HepG2 (cell line): ENCODE measurements around the gene TSC22D4. TPM values are rescaled to one million over a fixed set of nuclear protein-coding genes. Genes with fewer than 3 reads are reported as not detected.
A peak's percentile ranks its signal among the peaks of the same experiment; 100 is the strongest.

Source experiments
- ATAC-seq: fragments of 200-7000 bp; cut with Tn5 transposase; 3 replicates; pipeline ENCODE4 v1.9.1; 2020; ENCODE audit warnings: mild to moderate bottlenecking, moderate library complexity
- BruUV-seq: library from RNA; stranded (reverse); fragments of 400-500 nt; replicated peaks from 2 replicates; lab custom pipeline; 2021; lab: Mats Ljungman, UMichigan
- CTCF ChIA-PET: fragments of 300-600 bp; formaldehyde crosslinking; extraction: SDS; loops from one replicate; lab custom pipeline; 2021; ENCODE audit warnings: low total read pairs, inconsistent platforms, low intra/inter-chr PET ratio; lab: Yijun Ruan, JAX
- POLR2A ChIA-PET: fragments of 350-600 bp; sonication (Branson Sonifier 250); formaldehyde crosslinking; loops from one replicate; lab custom pipeline; 2020; ENCODE audit warnings: antibody characterized with exemption, inconsistent platforms; lab: Yijun Ruan, JAX
- DNase-seq: peaks from one replicate; pipeline ENCODE4 v3.0.0-alpha.2; 2015; ENCODE audit warnings: low spot score
- FAIRE-seq: peaks from 3 replicates; lab custom pipeline; 2011; peaks lifted over from hg19 to GRCh38; lab: Jason Lieb, UNC
- H2AFZ ChIP-seq: one replicate; pipeline ENCODE4 v1.6.1; 2011; ENCODE audit warnings: low read length, inconsistent platforms
- H3K27ac ChIP-seq: fragments of 300-600 bp; 3 replicates; pipeline ENCODE4 v1.8.0; 2011; ENCODE audit warnings: mixed run types, mild to moderate bottlenecking, mixed read lengths, low read length, inconsistent platforms; ENCODE audit not compliant: insufficient read depth; ENCODE audit errors: extremely low read length
- H3K27me3 ChIP-seq, 2 experiments: fragments of 200-600 bp in 1 of 2; 2 replicates in 1 of 2; 3 replicates in 1 of 2; pipeline versions ENCODE4 v1.6.0 to v1.8.0; 2011; ENCODE audit warnings: low read length in 2 of 2, mild to moderate bottlenecking in 2 of 2, moderate library complexity in 2 of 2, inconsistent platforms in 1 of 2; ENCODE audit not compliant: insufficient read depth in 2 of 2, control insufficient read depth in 1 of 2
- H3K36me3 ChIP-seq, 2 experiments: fragments of 200-600 bp in 1 of 2; replicated peaks in 1 of 2; 2 replicates in 1 of 2; 3 replicates in 1 of 2; pipeline versions ENCODE4 v1.5.1 to v1.8.0; 2011; ENCODE audit warnings: low read length in 2 of 2, inconsistent platforms in 1 of 2; ENCODE audit not compliant: insufficient read depth in 2 of 2, control insufficient read depth in 1 of 2
- H3K4me1 ChIP-seq: 2 replicates; pipeline ENCODE4 v1.5.1; 2012; ENCODE audit warnings: low read length, inconsistent platforms; ENCODE audit not compliant: insufficient read depth
- H3K4me2 ChIP-seq: 2 replicates; pipeline ENCODE4 v1.6.0; 2011; ENCODE audit warnings: low read depth, low read length, inconsistent platforms
- H3K4me3 ChIP-seq, 3 experiments: fragments of 200-600 bp in 1 of 3; sonication (generic), shearing (Covaris generic) in 1 of 3; replicated peaks in 1 of 3; 2 replicates each; pipeline ENCODE4 v1.5.1; 2011 to 2016; ENCODE audit warnings: low read length in 3 of 3, inconsistent platforms in 2 of 3, low read depth in 2 of 3, mild to moderate bottlenecking in 2 of 3, control low read depth in 1 of 3, mixed read lengths in 1 of 3; ENCODE audit not compliant: insufficient read depth in 1 of 3
- H3K79me2 ChIP-seq: one replicate; pipeline ENCODE4 v1.6.1; 2011; ENCODE audit warnings: low read length, inconsistent platforms; ENCODE audit not compliant: insufficient read depth
- H3K9ac ChIP-seq: 2 replicates; pipeline ENCODE4 v1.6.0; 2011; ENCODE audit warnings: mild to moderate bottlenecking, low read depth, low read length, inconsistent platforms; ENCODE audit not compliant: insufficient read depth
- H3K9me3 ChIP-seq: 2 replicates; pipeline ENCODE4 v1.5.1; 2012; ENCODE audit warnings: mild to moderate bottlenecking, low read length
- H4K20me1 ChIP-seq: 2 replicates; pipeline ENCODE4 v1.6.0; 2011; ENCODE audit warnings: inconsistent platforms, mild to moderate bottlenecking, low read length, moderate library complexity; ENCODE audit not compliant: insufficient read depth
- TCF12 ChIP-seq, 2 experiments: fragments of 450-650 bp in 1 of 2; sonication (generic) in 1 of 2; formaldehyde crosslinking in 1 of 2; IDR thresholded peaks; 2 replicates each; pipeline versions ENCODE4 v1.6.1 to v1.8.0; 2017 to 2022; ENCODE audit warnings: antibody characterized with exemption in 1 of 2, mild to moderate bottlenecking in 1 of 2, missing genetic modification reagents in 1 of 2, moderate library complexity in 1 of 2
- WGBS: methylation state at CpG from one replicate; pipeline ENCODE4 v1.1.6; 2017; ENCODE audit warnings: low lambda C conversion rate; 5-methylcytosine and 5-hydroxymethylcytosine counted together
- in situ Hi-C: cut with HindIII; loops from 2 replicates; pipeline ENCODE4 v1.10.0; 2017; ENCODE audit warnings: low pct_unique_long_range_greater_than_20kb; ENCODE audit not compliant: extremely low pct_ligation_motif_present
- intact Hi-C: fragments of 100-400 bp; cut with micrococcal nuclease; formaldehyde crosslinking; loops from one replicate; pipeline ENCODE4 v1.10.0; 2022; ENCODE audit not compliant: unreplicated experiment
- polyA plus RNA-seq, 8 experiments: library from polyadenylated mRNA; depleted of rRNA in 3 of 8; stranded (reverse) in 7 of 8; unstranded in 1 of 8; fragments of >200 nt; fragmentation: Illumina TruSeq in 4 of 8; extraction: Trizol in 4 of 8; gene quantifications; 2 replicates each; pipeline versions ENCODE4 v1.2.1 to v1.2.3, GENCODE V29; 2011 to 2016; ENCODE audit warnings: low read depth in 4 of 8, missing spikeins in 1 of 8, mixed read lengths in 1 of 8; ENCODE audit not compliant: insufficient read depth in 1 of 8
- total RNA-seq, 5 experiments: library from RNA; depleted of rRNA; stranded (reverse); fragments of >200 nt; fragmentation: Illumina TruSeq; extraction: Trizol; gene quantifications; 2 replicates each; pipeline ENCODE4 v1.2.3, GENCODE V29; 2016; ENCODE audit warnings: low read depth in 1 of 5
- TF ChIP-seq, protein P1 (sequence below): sonication (generic); formaldehyde crosslinking; IDR thresholded peaks from 2 replicates; pipeline ENCODE4 v1.4.0; 2020; ENCODE audit warnings: missing genetic modification reagents, mild to moderate bottlenecking, borderline replicate concordance

The TSC22D4 gene
- total and polyA plus RNA-seq, 2 of the 13 experiments (the other 11 are each of a cell fraction or from before 2014, with no cell fraction given) = 7.7 to 8.7 TPM

DNA sequence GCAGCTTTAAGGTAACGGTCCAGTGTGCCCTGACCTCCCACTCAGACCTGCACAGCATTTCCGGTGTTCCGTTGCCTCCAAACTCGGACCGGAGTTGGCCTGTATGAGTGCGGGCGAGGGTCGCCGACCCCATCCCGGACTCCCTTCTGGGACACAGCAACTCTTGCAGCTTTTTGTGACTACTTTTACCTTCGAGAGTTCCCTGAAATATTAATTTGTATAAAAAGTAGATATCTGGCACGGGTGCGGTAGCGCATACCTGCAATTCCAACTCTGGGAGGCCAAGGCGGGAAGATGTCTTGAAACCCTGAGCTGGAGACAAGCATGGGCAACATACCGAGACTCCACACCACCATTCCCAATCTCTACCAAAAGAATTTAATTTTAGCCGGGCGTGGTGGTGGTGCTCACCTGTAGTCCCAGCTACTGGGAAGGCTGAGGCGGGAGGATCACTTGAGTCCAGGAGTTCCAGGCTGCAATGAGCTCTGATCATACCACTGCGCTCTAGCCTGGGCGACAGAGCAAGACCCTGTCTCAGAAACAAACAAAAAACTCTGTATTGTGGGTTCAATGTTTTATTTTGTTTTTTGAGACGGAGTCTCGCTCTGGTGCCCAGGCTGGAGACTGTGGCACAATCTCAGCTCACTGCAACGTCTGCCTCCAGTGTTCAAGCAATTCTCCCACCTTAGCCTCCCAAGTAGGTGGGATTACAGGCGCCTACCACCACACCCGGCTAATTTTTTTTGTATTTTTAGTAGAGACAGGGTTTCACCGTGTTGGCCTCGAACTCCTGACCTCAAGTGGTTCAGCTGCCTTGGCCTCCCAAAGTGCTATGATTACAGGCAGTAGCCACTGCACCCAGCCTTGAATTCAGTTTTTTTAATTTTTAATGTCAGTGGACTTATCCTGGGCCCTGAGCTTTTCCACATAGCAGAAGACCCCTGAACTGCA, 41.6 kb downstream of the TSC22D4 start:
- Histone ChIP-seq H2AFZ (no peak overlapping the region), H3K9me3 (no peaks in the 10 kb centered on the region), H3K36me3 (peaks cover 5 to 19% of the 10 kb centered on the region in 2 experiments), H3K79me2 (peaks cover 16% of the 10 kb centered on the region), H3K4me3 (no peak overlapping the region), H3K9ac (no peak overlapping the region), H3K4me2 (no peak overlapping the region), H3K4me1 (peaks cover 55% of the 10 kb centered on the region), H3K27me3 (no peaks in the 10 kb centered on the region; a peak in 1 of 5 replicates), H3K27ac (peak overlapping the region; percentile 90), H4K20me1 (no peaks in the 10 kb centered on the region)
- no TSS peak for BruUV-seq
- in situ Hi-C loops = no loop called here
- intact Hi-C loops = no loop called here
- ChIA-PET CTCF (no interaction called here), POLR2A (interaction anchor here (0.6 to 6.0 kb wide), 12 partner anchors 8 to 336 kb away, joined by 3 to 72 read pairs (median 5); partner anchors contain the start of genes AP4M1, FBXO24, LRCH4 and MCM7)
- no peak for FAIRE-seq
- no peak for ATAC-seq
- no peak for DNase-seq
- TF ChIP-seq TCF12 (IDR thresholded peaks at IDR 0.05) (no peak), TCF12 (CRISPR knock-in tag; IDR thresholded peaks at IDR 0.05) (0 out of 2 replicates have a peak, but pooled peaks have one; percentile 25)
- TF ChIP-seq, protein P1, sequence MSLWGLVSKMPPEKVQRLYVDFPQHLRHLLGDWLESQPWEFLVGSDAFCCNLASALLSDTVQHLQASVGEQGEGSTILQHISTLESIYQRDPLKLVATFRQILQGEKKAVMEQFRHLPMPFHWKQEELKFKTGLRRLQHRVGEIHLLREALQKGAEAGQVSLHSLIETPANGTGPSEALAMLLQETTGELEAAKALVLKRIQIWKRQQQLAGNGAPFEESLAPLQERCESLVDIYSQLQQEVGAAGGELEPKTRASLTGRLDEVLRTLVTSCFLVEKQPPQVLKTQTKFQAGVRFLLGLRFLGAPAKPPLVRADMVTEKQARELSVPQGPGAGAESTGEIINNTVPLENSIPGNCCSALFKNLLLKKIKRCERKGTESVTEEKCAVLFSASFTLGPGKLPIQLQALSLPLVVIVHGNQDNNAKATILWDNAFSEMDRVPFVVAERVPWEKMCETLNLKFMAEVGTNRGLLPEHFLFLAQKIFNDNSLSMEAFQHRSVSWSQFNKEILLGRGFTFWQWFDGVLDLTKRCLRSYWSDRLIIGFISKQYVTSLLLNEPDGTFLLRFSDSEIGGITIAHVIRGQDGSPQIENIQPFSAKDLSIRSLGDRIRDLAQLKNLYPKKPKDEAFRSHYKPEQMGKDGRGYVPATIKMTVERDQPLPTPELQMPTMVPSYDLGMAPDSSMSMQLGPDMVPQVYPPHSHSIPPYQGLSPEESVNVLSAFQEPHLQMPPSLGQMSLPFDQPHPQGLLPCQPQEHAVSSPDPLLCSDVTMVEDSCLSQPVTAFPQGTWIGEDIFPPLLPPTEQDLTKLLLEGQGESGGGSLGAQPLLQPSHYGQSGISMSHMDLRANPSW (CRISPR knock-in tag) = no peak
- 94% methylated on average over 28 of the region's 28 CpGs for WGBS
